H9 (cell line): ENCODE data around the gene MED10. TPM values are rescaled to one million over a fixed set of nuclear protein-coding genes. Genes with fewer than 3 reads are reported as not detected.

Source experiments
- DNase-seq: peaks from one replicate; pipeline ENCODE4 v3.0.0-alpha.2; 2017
- H2AFZ ChIP-seq: one replicate; pipeline ENCODE4 v1.6.1; 2013; ENCODE audit warnings: mild to moderate bottlenecking, low read length, control low read depth, moderate library complexity
- H2AK5ac ChIP-seq: 2 replicates; pipeline ENCODE4 v1.6.1; 2013; ENCODE audit warnings: low read length, control low read depth, mixed read lengths; ENCODE audit not compliant: insufficient read length
- H2BK120ac ChIP-seq: one replicate; pipeline ENCODE4 v1.6.1; 2013; ENCODE audit warnings: low read depth, mild to moderate bottlenecking, low read length, control low read depth, inconsistent platforms; ENCODE audit not compliant: poor library complexity, severe bottlenecking
- H2BK12ac ChIP-seq: 2 replicates; pipeline ENCODE4 v1.6.1; 2013; ENCODE audit warnings: low read length, control low read depth, mixed read lengths, low read depth; ENCODE audit not compliant: insufficient read length
- H2BK15ac ChIP-seq: 2 replicates; pipeline ENCODE4 v1.6.1; 2013; ENCODE audit warnings: low read depth, low read length, control low read depth
- H2BK20ac ChIP-seq: one replicate; pipeline ENCODE4 v1.6.1; 2013; ENCODE audit warnings: low read depth, mild to moderate bottlenecking, low read length, control low read depth, inconsistent platforms; ENCODE audit not compliant: poor library complexity, severe bottlenecking
- H2BK5ac ChIP-seq: 2 replicates; pipeline ENCODE4 v1.6.1; 2013; ENCODE audit warnings: low read length, control low read depth, mixed read lengths; ENCODE audit not compliant: insufficient read length
- H3K14ac ChIP-seq: 2 replicates; pipeline ENCODE4 v1.6.1; 2013; ENCODE audit warnings: low read length, control low read depth; ENCODE audit not compliant: insufficient read depth
- H3K18ac ChIP-seq: 2 replicates; pipeline ENCODE4 v1.6.1; 2013; ENCODE audit warnings: low read depth, mild to moderate bottlenecking, mixed read lengths, low read length, control low read depth; ENCODE audit not compliant: insufficient read length
- H3K23ac ChIP-seq: 2 replicates; pipeline ENCODE4 v1.6.1; 2013; ENCODE audit warnings: low read length, control low read depth, mixed read lengths, low read depth; ENCODE audit not compliant: insufficient read length
- H3K23me2 ChIP-seq: 2 replicates; pipeline ENCODE4 v1.6.1; 2013; ENCODE audit warnings: low read depth, mild to moderate bottlenecking, mixed read lengths, low read length, control low read depth; ENCODE audit not compliant: insufficient read length, poor library complexity, severe bottlenecking
- H3K27ac ChIP-seq: 2 replicates; pipeline ENCODE4 v1.5.1; 2013; ENCODE audit warnings: low read length, control low read depth, mixed read lengths, low read depth; ENCODE audit not compliant: insufficient read length
- H3K27me3 ChIP-seq: 2 replicates; pipeline ENCODE4 v1.6.1; 2013; ENCODE audit warnings: low read length, control low read depth, inconsistent platforms; ENCODE audit not compliant: insufficient read depth
- H3K4ac ChIP-seq: 2 replicates; pipeline ENCODE4 v1.6.1; 2013; ENCODE audit warnings: low read depth, mild to moderate bottlenecking, control low read depth, inconsistent platforms, low read length, moderate library complexity
- H3K4me1 ChIP-seq: 2 replicates; pipeline ENCODE4 v1.6.1; 2013; ENCODE audit warnings: low read length, control low read depth, inconsistent platforms; ENCODE audit not compliant: insufficient read depth
- H3K4me2 ChIP-seq: 2 replicates; pipeline ENCODE4 v1.6.1; 2013; ENCODE audit warnings: low read length, control low read depth, mixed read lengths; ENCODE audit not compliant: insufficient read length, insufficient read depth
- H3K56ac ChIP-seq: 2 replicates; pipeline ENCODE4 v1.6.1; 2013; ENCODE audit warnings: low read depth, mild to moderate bottlenecking, mixed read lengths, low read length, control low read depth; ENCODE audit not compliant: insufficient read length
- H3K79me1 ChIP-seq: 2 replicates; pipeline ENCODE4 v1.6.1; 2013; ENCODE audit warnings: low read depth, mild to moderate bottlenecking, moderate library complexity, low read length, control low read depth, inconsistent platforms; ENCODE audit not compliant: insufficient read depth, poor library complexity, severe bottlenecking
- H3K79me2 ChIP-seq: 2 replicates; pipeline ENCODE4 v1.6.1; 2013; ENCODE audit warnings: low read length, control low read depth, inconsistent platforms; ENCODE audit not compliant: insufficient read depth
- H3K9ac ChIP-seq: 2 replicates; pipeline ENCODE4 v1.6.1; 2013; ENCODE audit warnings: low read length, control low read depth, mixed read lengths; ENCODE audit not compliant: insufficient read length; ENCODE audit errors: extremely low read depth
- H3K9me3 ChIP-seq: one replicate; pipeline ENCODE4 v1.6.1; 2013; ENCODE audit warnings: low read depth, low read length, inconsistent platforms; ENCODE audit not compliant: control insufficient read depth
- H3T11ph ChIP-seq: one replicate; pipeline ENCODE4 v1.6.1; 2013; ENCODE audit warnings: mild to moderate bottlenecking, low read length, control low read depth, inconsistent platforms
- H4K20me1 ChIP-seq: one replicate; pipeline ENCODE4 v1.6.1; 2013; ENCODE audit not compliant: control insufficient read depth, insufficient read length, insufficient read depth
- H4K5ac ChIP-seq: 2 replicates; pipeline ENCODE4 v1.6.1; 2013; ENCODE audit warnings: low read depth, mild to moderate bottlenecking, mixed read lengths, low read length, control low read depth; ENCODE audit not compliant: insufficient read length
- H4K8ac ChIP-seq: replicated peaks from 2 replicates; pipeline ENCODE4 v1.6.1; 2013; ENCODE audit warnings: low read length, control low read depth, mixed read lengths, low read depth; ENCODE audit not compliant: insufficient read length
- H4K91ac ChIP-seq: 2 replicates; pipeline ENCODE4 v1.6.1; 2013; ENCODE audit warnings: low read depth, mild to moderate bottlenecking, moderate library complexity, mixed read lengths, low read length, control low read depth; ENCODE audit not compliant: insufficient read length
- H3K27ac Mint-ChIP-seq, 3 experiments: 2 replicates in 2 of 3; 3 replicates in 1 of 3; pipeline ENCODE4 v1.8.0; 2020 to 2021; ENCODE audit warnings: mixed read lengths in 3 of 3, mild to moderate bottlenecking in 1 of 3, moderate library complexity in 1 of 3
- H3K27me3 Mint-ChIP-seq: 2 replicates; pipeline ENCODE4 v1.8.0; 2021; ENCODE audit warnings: low read depth, mild to moderate bottlenecking, moderate library complexity, mixed read lengths
- H3K36me3 Mint-ChIP-seq, 3 experiments: 2 replicates in 2 of 3; 3 replicates in 1 of 3; pipeline ENCODE4 v1.8.0; 2020 to 2021; ENCODE audit warnings: low read depth in 3 of 3, mixed read lengths in 3 of 3; ENCODE audit not compliant: insufficient read depth in 1 of 3
- H3K4me1 Mint-ChIP-seq, 2 experiments: 2 replicates each; pipeline ENCODE4 v1.8.0; 2020; ENCODE audit warnings: mixed read lengths in 2 of 2
- H3K4me3 Mint-ChIP-seq, 2 experiments: 2 replicates in 1 of 2; 3 replicates in 1 of 2; pipeline ENCODE4 v1.8.0; 2020 to 2021; ENCODE audit warnings: mild to moderate bottlenecking in 2 of 2, mixed read lengths in 2 of 2, moderate library complexity in 1 of 2
- H3K9me3 Mint-ChIP-seq, 2 experiments: 2 replicates in 1 of 2; 3 replicates in 1 of 2; pipeline ENCODE4 v1.8.0; 2020; ENCODE audit warnings: mild to moderate bottlenecking in 2 of 2, mixed read lengths in 2 of 2, moderate library complexity in 1 of 2
- CTCF ChIP-seq: fragments of 200-600 bp; sonication (generic); conservative IDR thresholded peaks from 3 replicates; pipeline ENCODE4 v1.8.0; 2021; ENCODE audit warnings: antibody characterized with exemption, mild to moderate bottlenecking
- WGBS: extraction: QIAGEN DNeasy Blood & Tissue Kit; methylation state at CpG from one replicate; pipeline ENCODE4 v1.1.7; 2013; ENCODE audit warnings: missing lambda C conversion rate, low lambda C conversion rate, mixed read lengths; ENCODE audit not compliant: insufficient read length; ENCODE audit errors: extremely low coverage; 5-methylcytosine and 5-hydroxymethylcytosine counted together
- total RNA-seq: library from RNA; stranded (reverse); gene quantifications from 2 replicates; pipeline ENCODE4 v1.2.1, GENCODE V29; 2021

Gene MED10
- total RNA-seq, 1 experiment from 2014 or later, result 35.3 TPM

DNA sequence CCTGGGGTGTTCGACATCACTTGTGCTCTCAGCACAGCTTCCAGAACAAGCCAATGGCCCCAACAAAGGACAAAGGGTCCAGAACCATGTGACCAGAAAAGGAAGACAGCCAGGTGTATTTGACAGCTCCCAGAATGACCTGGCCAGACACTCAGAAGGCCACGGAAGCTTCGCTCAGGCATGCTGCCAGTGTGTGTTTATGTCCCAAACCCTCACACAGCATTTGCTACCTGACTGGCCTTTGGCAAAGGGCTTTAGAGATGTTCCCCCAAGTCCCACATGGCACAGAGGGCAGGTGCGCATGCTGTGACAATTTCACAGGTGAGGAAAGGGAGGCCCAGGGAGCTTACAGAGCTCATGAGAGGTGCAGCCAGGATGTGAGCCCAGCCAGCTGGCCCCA, 39.5 kb downstream of the MED10 start:
- H3K56ac ChIP-seq, result no peak overlapping the region
- H3K4me1 ChIP-seq, result no peaks in the 10 kb centered on the region
- no peak overlapping the region for H3K18ac ChIP-seq
- H2AK5ac ChIP-seq, result no peak overlapping the region
- H4K20me1 ChIP-seq, result no peaks in the 10 kb centered on the region
- Mint-ChIP-seq H3K27me3 (peaks cover 26% of the 10 kb centered on the region), H3K27ac (no peak overlapping the region), H3K9me3 (no peaks in the 10 kb centered on the region; a peak in 1 of 5 replicates), H3K36me3 (no peaks in the 10 kb centered on the region), H3K4me3 (no peak overlapping the region), H3K4me1 (no peaks in the 10 kb centered on the region)
- H3K27ac ChIP-seq, result no peak overlapping the region
- H4K91ac ChIP-seq, result no peak overlapping the region
- H2BK15ac ChIP-seq, result no peak overlapping the region
- WGBS, result no CpG with 5 or more reads among the region's 4 CpGs
- no peak overlapping the region for H4K5ac ChIP-seq
- DNase-seq, result no peak
- H2BK5ac ChIP-seq, result no peak overlapping the region
- H3K4me2 ChIP-seq, result no peak overlapping the region
- H3K23me2 ChIP-seq, result no peaks in the 10 kb centered on the region
- H3K4ac ChIP-seq, result no peak overlapping the region
- H3T11ph ChIP-seq, result no peak overlapping the region
- no peak overlapping the region; the same call in 1 of the 2 replicates for H3K14ac ChIP-seq
- no peaks in the 10 kb centered on the region for H3K9me3 ChIP-seq
- no peak overlapping the region for H2BK12ac ChIP-seq
- no peak overlapping the region for H3K23ac ChIP-seq
- no peak overlapping the region for H4K8ac ChIP-seq
- no peak for TF ChIP-seq CTCF
- H2BK20ac ChIP-seq, result no peak overlapping the region
- H3K79me2 ChIP-seq, result no peaks in the 10 kb centered on the region
- H3K9ac ChIP-seq, result no peak overlapping the region
- no peak overlapping the region for H2BK120ac ChIP-seq
- H3K27me3 ChIP-seq, result no peaks in the 10 kb centered on the region
- H3K79me1 ChIP-seq, result no peaks in the 10 kb centered on the region
- H2AFZ ChIP-seq, result no peak overlapping the region
